SK-N-SH treated with all-trans-retinoic acid at 6 μM for 48 hours (cell line): ENCODE data around the gene NKX1-1.

Experiments used
- ARNTL ChIP-seq: fragments of 450-650 bp; formaldehyde crosslinking; IDR thresholded peaks from 2 replicates; pipeline ENCODE4 v1.5.0; 2020; ENCODE audit warnings: low read depth, mild to moderate bottlenecking, moderate library complexity, borderline replicate concordance
- CSDC2 ChIP-seq: fragments of 250-450 bp; sonication (Bioruptor Pico); IDR thresholded peaks from 2 replicates; pipeline ENCODE4 v1.5.0; 2020; ENCODE audit warnings: mild to moderate bottlenecking, moderate library complexity
- ESRRG ChIP-seq: fragments of 250-450 bp; sonication (Bioruptor Pico); IDR thresholded peaks from 2 replicates; pipeline ENCODE4 v1.6.1; 2021; ENCODE audit warnings: mild to moderate bottlenecking
- ISL1 ChIP-seq: fragments of 250-450 bp; sonication (Bioruptor Pico); IDR thresholded peaks from 2 replicates; pipeline ENCODE4 v2.1.2; 2022; ENCODE audit warnings: mild to moderate bottlenecking, moderate library complexity
- PATZ1 ChIP-seq: fragments of 250-450 bp; sonication (Bioruptor Pico); IDR thresholded peaks from 2 replicates; pipeline ENCODE4 v1.8.0; 2020; ENCODE audit warnings: mild to moderate bottlenecking, moderate library complexity, borderline replicate concordance
- POU6F1 ChIP-seq: fragments of 250-450 bp; sonication (Bioruptor Pico); IDR thresholded peaks from 2 replicates; pipeline ENCODE4 v1.8.0; 2021; ENCODE audit warnings: low read depth, mild to moderate bottlenecking, moderate library complexity, borderline replicate concordance
- RARB ChIP-seq: fragments of 250-450 bp; sonication (Bioruptor Pico); IDR thresholded peaks from 2 replicates; pipeline ENCODE4 v1.8.0; 2021; ENCODE audit warnings: mild to moderate bottlenecking, moderate library complexity
- TOX ChIP-seq: fragments of 250-450 bp; sonication (Bioruptor Pico); IDR thresholded peaks from 2 replicates; pipeline ENCODE4 v1.8.0; 2021; ENCODE audit warnings: mild to moderate bottlenecking, moderate library complexity, borderline replicate concordance
- ZFP30 ChIP-seq: fragments of 450-650 bp; formaldehyde crosslinking; IDR thresholded peaks from 2 replicates; pipeline ENCODE4 v1.5.0; 2022; ENCODE audit warnings: mild to moderate bottlenecking, moderate library complexity
- ZNF8 ChIP-seq: fragments of 450-650 bp; formaldehyde crosslinking; IDR thresholded peaks from 2 replicates; pipeline ENCODE4 v1.5.0; 2020; ENCODE audit warnings: mild to moderate bottlenecking, moderate library complexity

GRCh38 chr4:1398681-1399507, 7.3 kb downstream of the NKX1-1 start:
- TF ChIP-seq PATZ1 (CRISPR knock-in tag) (no peak), POU6F1 (no peak), ZNF8 (CRISPR knock-in tag) (no peak), TOX (CRISPR knock-in tag) (no peak), ARNTL (CRISPR knock-in tag) (no peak), ZFP30 (no peak), RARB (CRISPR knock-in tag) (no peak), ESRRG (CRISPR knock-in tag) (no peak), CSDC2 (CRISPR knock-in tag) (no peak), ISL1 (CRISPR knock-in tag) (no peak)
